GM12878 (cell line): Measurements from ENCODE around the gene SNX8. TPM values are rescaled to one million over a fixed set of nuclear protein-coding genes. Genes with fewer than 3 reads are reported as not detected.
A peak's percentile ranks its signal among the peaks of the same experiment; 100 is the strongest.

Experiments
- ATAC-seq: fragments of 200-7000 bp; cut with Tn5 transposase; 3 replicates; pipeline ENCODE4 v1.9.1; 2020; ENCODE audit warnings: mild to moderate bottlenecking, moderate library complexity
- BruUV-seq: library from RNA; stranded (reverse); fragments of 400-500 nt; replicated peaks from 2 replicates; lab custom pipeline; 2021; lab: Mats Ljungman, UMichigan
- CTCF ChIA-PET: fragments of 300-600 bp; sonication (Branson Sonifier 250); formaldehyde crosslinking; extraction: SDS; loops from one replicate; lab custom pipeline; 2021; ENCODE audit warnings: inconsistent platforms; lab: Yijun Ruan, JAX
- POLR2A ChIA-PET: fragments of 350-600 bp; formaldehyde crosslinking; extraction: SDS; loops from one replicate; lab custom pipeline; 2021; ENCODE audit warnings: inconsistent platforms; lab: Charles Lee
- RAD21 ChIA-PET: fragments of 300-600 bp; sonication (Branson Sonifier 250); formaldehyde crosslinking; loops from one replicate; lab custom pipeline; 2023; ENCODE audit warnings: antibody characterized with exemption; ENCODE audit not compliant: unreplicated experiment; lab: Charles Lee
- SMC1A ChIA-PET: fragments of 300-600 bp; sonication (Branson Sonifier 250); formaldehyde crosslinking; loops from one replicate; lab custom pipeline; 2023; ENCODE audit not compliant: unreplicated experiment, uncharacterized antibody; lab: Charles Lee
- DNase-seq: peaks from one replicate; pipeline ENCODE4 v3.0.0-alpha.2; 2011; ENCODE audit warnings: low read depth, low spot score
- FAIRE-seq: peaks from 3 replicates; lab custom pipeline; 2011; peaks lifted over from hg19 to GRCh38; lab: Jason Lieb, UNC
- H2AFZ ChIP-seq: 2 replicates; pipeline ENCODE4 v1.6.0; 2011; ENCODE audit warnings: low read depth, low read length, control low read depth; ENCODE audit not compliant: control insufficient read depth
- H3K27ac ChIP-seq: 2 replicates; pipeline ENCODE4 v1.5.1; 2011; ENCODE audit warnings: control low read depth; ENCODE audit not compliant: control insufficient read depth, insufficient read depth
- H3K27me3 ChIP-seq, 2 experiments: replicated peaks in 1 of 2; 2 replicates each; pipeline versions ENCODE4 v1.6.0 to v1.6.1; 2011; ENCODE audit warnings: low read length in 1 of 2; ENCODE audit not compliant: control insufficient read depth in 2 of 2, insufficient read depth in 2 of 2
- H3K36me3 ChIP-seq, 2 experiments: 2 replicates each; pipeline ENCODE4 v1.5.1; 2011; ENCODE audit warnings: low read length in 1 of 2; ENCODE audit not compliant: control insufficient read depth in 2 of 2, insufficient read depth in 2 of 2
- H3K4me1 ChIP-seq: 2 replicates; pipeline ENCODE4 v1.6.1; 2011; ENCODE audit warnings: mild to moderate bottlenecking, low read length, moderate library complexity, mixed read lengths; ENCODE audit not compliant: control insufficient read depth, insufficient read depth
- H3K4me2 ChIP-seq: 2 replicates; pipeline ENCODE4 v1.6.0; 2011; ENCODE audit warnings: control low read depth; ENCODE audit not compliant: control insufficient read depth, insufficient read depth
- H3K4me3 ChIP-seq: fragments of 200-600 bp; sonication (generic); 2 replicates; pipeline ENCODE4 v1.5.1; 2016
- H3K79me2 ChIP-seq: 2 replicates; pipeline ENCODE4 v1.6.0; 2011; ENCODE audit warnings: low read length; ENCODE audit not compliant: control insufficient read depth, insufficient read depth
- H3K9ac ChIP-seq: 2 replicates; pipeline ENCODE4 v1.8.0; 2011; ENCODE audit warnings: low read length, control low read depth, mixed read lengths; ENCODE audit not compliant: control insufficient read depth, insufficient read depth
- H3K9me3 ChIP-seq: replicated peaks from 3 replicates; pipeline ENCODE4 v1.5.1; 2011; ENCODE audit warnings: mild to moderate bottlenecking, low read length; ENCODE audit not compliant: control insufficient read depth, insufficient read depth
- H4K20me1 ChIP-seq: 2 replicates; pipeline ENCODE4 v1.6.0; 2011; ENCODE audit not compliant: control insufficient read depth, insufficient read depth
- ASH2L ChIP-seq: fragments of 300-600, 200-600 bp; sonication (generic); IDR thresholded peaks from 2 replicates; pipeline ENCODE4 v1.6.1; 2017; ENCODE audit warnings: low read depth, mild to moderate bottlenecking, borderline replicate concordance
- ATF7 ChIP-seq: fragments of 450-650 bp; IDR thresholded peaks from 2 replicates; pipeline ENCODE4 v1.6.1; 2016; ENCODE audit warnings: low read depth, mild to moderate bottlenecking
- CREB1 ChIP-seq: IDR thresholded peaks from 2 replicates; pipeline ENCODE4 v1.6.1; 2012; ENCODE audit warnings: low read depth, mild to moderate bottlenecking, inconsistent platforms
- E2F8 ChIP-seq: fragments of 450-650 bp; IDR thresholded peaks from 2 replicates; pipeline ENCODE4 v1.6.1; 2018; ENCODE audit warnings: mild to moderate bottlenecking, low read depth, moderate library complexity; ENCODE audit not compliant: partially characterized antibody
- IKZF2 ChIP-seq, 2 experiments: fragments of 450-650 bp; IDR thresholded peaks; 2 replicates each; pipeline ENCODE4 v1.6.1; 2017; ENCODE audit warnings: mild to moderate bottlenecking in 2 of 2, moderate library complexity in 2 of 2
- JUNB ChIP-seq: IDR thresholded peaks from 2 replicates; pipeline ENCODE4 v1.6.1; 2016; ENCODE audit warnings: antibody characterized with exemption, mild to moderate bottlenecking
- JUND ChIP-seq: IDR thresholded peaks from 2 replicates; pipeline ENCODE4 v1.6.1; 2012; ENCODE audit warnings: low read depth, mild to moderate bottlenecking, low read length, improper control_type of control experiment, moderate library complexity
- MXI1 ChIP-seq: fragments of 150-350 bp; IDR thresholded peaks from 2 replicates; pipeline ENCODE4 v1.6.1; 2011; ENCODE audit warnings: low read depth, mild to moderate bottlenecking, inconsistent platforms, low read length, improper control_type of control experiment
- RELA ChIP-seq: fragments of 450-650 bp; IDR thresholded peaks from 2 replicates; pipeline ENCODE4 v1.8.0; 2014; ENCODE audit warnings: borderline replicate concordance; ENCODE audit not compliant: partially characterized antibody
- SIX5 ChIP-seq: IDR thresholded peaks from 2 replicates; pipeline ENCODE4 v1.6.1; 2011; ENCODE audit warnings: mild to moderate bottlenecking, low read depth, low read length, moderate library complexity; ENCODE audit not compliant: severe bottlenecking
- TAF1 ChIP-seq: IDR thresholded peaks from 2 replicates; pipeline ENCODE4 v1.6.1; 2011; ENCODE audit warnings: mild to moderate bottlenecking, low read depth, low read length, borderline replicate concordance
- ZBTB33 ChIP-seq: fragments of 450-650 bp; IDR thresholded peaks from 2 replicates; pipeline ENCODE4 v1.6.1; 2017; ENCODE audit warnings: mild to moderate bottlenecking
- ZNF24 ChIP-seq: fragments of 450-650 bp; IDR thresholded peaks from 2 replicates; pipeline ENCODE4 v1.6.1; 2017; ENCODE audit warnings: antibody characterized with exemption, mild to moderate bottlenecking
- WGBS: methylation state at CpG from one replicate; pipeline ENCODE4 v1.1.6; 2016; ENCODE audit warnings: low lambda C conversion rate; ENCODE audit not compliant: insufficient replicate concordance, insufficient coverage; ENCODE audit errors: missing lambda C conversion rate; 5-methylcytosine and 5-hydroxymethylcytosine counted together
- in situ Hi-C: fragments of 300-500 bp; cut with MboI; formaldehyde crosslinking; loops from 9 replicates; pipeline ENCODE4 v1.14.3; 2018; ENCODE audit warnings: mixed read lengths
- intact Hi-C: fragments of 100-400 bp; cut with micrococcal nuclease; formaldehyde crosslinking; loops from one replicate; pipeline ENCODE4 v1.14.2; 2022; ENCODE audit not compliant: unreplicated experiment
- polyA plus RNA-seq, 11 experiments: library from polyadenylated mRNA; depleted of rRNA in 4 of 11; unstranded in 6 of 11; stranded (reverse) in 5 of 11; fragments of >200 nt; fragmentation: Nextera tagmentation in 4 of 11; fragmentation: Illumina TruSeq in 1 of 11; extraction: Ambion mirVana in 4 of 11; extraction: Trizol in 1 of 11; gene quantifications; 1 replicate in 1 of 11; 2 replicates in 10 of 11; pipeline versions ENCODE4 v1.2.1 to v1.2.3, GENCODE V29; 2011 to 2016; ENCODE audit warnings: inconsistent platforms in 2 of 11, missing spikeins in 2 of 11, low read depth in 1 of 11
- total RNA-seq, 4 experiments: library from RNA; depleted of rRNA in 3 of 4; stranded (reverse); fragments of >200 nt in 3 of 4; fragmentation: Illumina TruSeq in 1 of 4; extraction: Trizol in 1 of 4; gene quantifications; 2 replicates each; pipeline versions ENCODE4 v1.2.1 to v1.2.3, GENCODE V29; 2013 to 2021
- TF ChIP-seq, protein P1 (sequence below): IDR thresholded peaks from 2 replicates; pipeline ENCODE4 v1.6.1; 2011; ENCODE audit warnings: low read depth, low read length, improper control_type of control experiment, borderline replicate concordance
- TF ChIP-seq, protein P2 (sequence below): IDR thresholded peaks from 2 replicates; pipeline ENCODE4 v1.6.1; 2012; ENCODE audit warnings: low read length, inconsistent platforms

Gene SNX8
- total and polyA plus RNA-seq, 10 of the 15 experiments (the other 5 are each of a cell fraction or from before 2014, with no cell fraction given) = 6.4 to 210 (median 97.6) TPM

DNA sequence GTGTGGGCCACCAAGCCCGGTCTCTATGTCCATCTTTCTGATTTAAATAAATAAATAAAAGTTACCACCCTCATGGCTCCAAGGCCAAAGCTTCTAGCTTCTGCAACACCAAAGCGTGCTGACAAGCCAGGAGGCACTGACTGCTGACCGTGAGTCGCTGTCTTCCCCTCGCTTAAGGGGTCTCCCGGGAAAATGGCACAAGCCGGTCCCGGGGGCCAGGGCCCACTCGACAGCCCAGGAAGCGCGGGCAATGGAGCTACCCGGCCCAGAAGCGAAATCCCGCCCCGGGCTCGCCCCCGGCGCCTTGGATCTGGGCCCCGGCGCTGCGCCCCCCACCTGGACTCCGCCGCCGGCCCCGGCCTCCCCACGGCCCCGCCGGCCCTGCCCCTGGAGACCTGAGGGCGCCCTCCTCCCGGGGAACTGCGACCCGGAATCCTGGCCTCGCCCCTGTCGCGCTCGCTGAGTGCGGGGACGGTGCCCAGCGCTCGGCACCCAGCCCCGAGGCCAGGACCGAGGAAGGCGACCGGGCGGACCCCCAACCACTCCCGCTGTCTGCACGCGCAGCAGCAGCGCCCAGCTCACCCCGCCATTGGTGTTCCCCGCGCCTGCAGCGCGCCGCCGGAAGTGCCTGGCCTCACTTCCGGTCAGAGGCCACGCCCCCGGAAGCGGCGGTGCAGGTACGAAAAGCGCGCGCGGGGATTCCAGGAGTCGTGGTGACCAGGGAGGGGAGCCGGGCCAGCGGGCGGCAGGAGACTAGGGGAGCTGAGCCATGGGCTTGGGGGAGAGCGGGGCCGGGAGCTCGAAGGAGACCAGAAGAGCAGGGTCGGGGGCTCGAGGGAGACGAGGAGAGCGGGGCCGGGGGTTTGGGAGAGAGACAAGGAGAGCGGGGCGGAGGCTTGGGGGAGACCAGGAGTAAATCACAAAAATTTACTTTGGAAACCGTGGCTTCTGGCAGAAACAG is 72.4 kb downstream of the SNX8 start, which contains the start of the genes MRM2 and NUDT1:
Gene MRM2, minus strand, starts transcription at position 626 of the 961 bp plus-strand sequence. Its CDS starts 36 bp downstream, at position 590.
Gene NUDT1, plus strand, starts transcription at position 647 of the 961 bp plus-strand sequence. CDS start 2,349 bp downstream, outside the sequence.
- CTCF ChIA-PET = interaction anchor here (0.8 to 3.1 kb wide), 4 partner anchors 10 to 142 kb away, joined by 3 to 23 read pairs (median 4); no protein-coding TSS in a partner anchor
- POLR2A ChIA-PET = interaction anchor here (0.6 to 2.0 kb wide), 8 partner anchors 10 to 314 kb away, joined by 3 to 10 read pairs (median 4); partner anchors contain the start of gene MAD1L1
- H2AFZ ChIP-seq = peak within 1 kb of the TSS; percentile 81
- intact Hi-C loops = loop anchor here (5.0 kb wide), 1 partner anchor 70 kb away; the partner anchor contains the start of gene SNX8
- H3K9ac ChIP-seq = peak within 1 kb of the TSS; percentile 92
- RAD21 ChIA-PET = interaction anchor here (0.8 to 1.7 kb wide), 8 partner anchors 10 to 142 kb away, joined by 3 to 7 read pairs (median 3); partner anchors contain the start of gene MAD1L1
- H3K27ac ChIP-seq = peak within 1 kb of the TSS; percentile 84
- SMC1A ChIA-PET = interaction anchor here (0.7 to 2.4 kb wide), 8 partner anchors 17 to 143 kb away, joined by 3 to 9 read pairs (median 4); partner anchors contain the start of gene EIF3B
- peak within 1 kb of the TSS; percentile 83 for H3K4me3 ChIP-seq
- no peaks in the 10 kb centered on the region for H4K20me1 ChIP-seq
- peaks cover 7 to 18% of the 10 kb centered on the region in 2 experiments for H3K36me3 ChIP-seq
- under 1% methylated on average over 62 of the region's 81 CpGs for WGBS
- no peaks in the 10 kb centered on the region for H3K27me3 ChIP-seq
- peaks cover 53% of the 10 kb centered on the region for H3K4me1 ChIP-seq
- peaks cover 34% of the 10 kb centered on the region for H3K79me2 ChIP-seq
- FAIRE-seq (peak; percentile 54), ATAC-seq (peak; percentile 80), DNase-seq (no peak)
- in situ Hi-C loops = no loop called here
- H3K4me2 ChIP-seq = peak within 1 kb of the TSS; percentile 72
- H3K9me3 ChIP-seq = no peaks in the 10 kb centered on the region; the same call in 1 of the 3 replicates
- BruUV-seq = no TSS peak
- TF ChIP-seq IKZF2 (IDR thresholded peaks at IDR 0.05) = no peak; a peak in 1 of 4 replicates
- TF ChIP-seq, protein P1, sequence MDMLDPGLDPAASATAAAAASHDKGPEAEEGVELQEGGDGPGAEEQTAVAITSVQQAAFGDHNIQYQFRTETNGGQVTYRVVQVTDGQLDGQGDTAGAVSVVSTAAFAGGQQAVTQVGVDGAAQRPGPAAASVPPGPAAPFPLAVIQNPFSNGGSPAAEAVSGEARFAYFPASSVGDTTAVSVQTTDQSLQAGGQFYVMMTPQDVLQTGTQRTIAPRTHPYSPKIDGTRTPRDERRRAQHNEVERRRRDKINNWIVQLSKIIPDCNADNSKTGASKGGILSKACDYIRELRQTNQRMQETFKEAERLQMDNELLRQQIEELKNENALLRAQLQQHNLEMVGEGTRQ = no peak
- TF ChIP-seq E2F8 = peak; percentile 86
- peak; percentile 72 for TF ChIP-seq RELA
- TF ChIP-seq MXI1 = peak; percentile 92
- no peak for TF ChIP-seq ZNF24
- TF ChIP-seq TAF1 = peak; percentile 96
- TF ChIP-seq, protein P2, sequence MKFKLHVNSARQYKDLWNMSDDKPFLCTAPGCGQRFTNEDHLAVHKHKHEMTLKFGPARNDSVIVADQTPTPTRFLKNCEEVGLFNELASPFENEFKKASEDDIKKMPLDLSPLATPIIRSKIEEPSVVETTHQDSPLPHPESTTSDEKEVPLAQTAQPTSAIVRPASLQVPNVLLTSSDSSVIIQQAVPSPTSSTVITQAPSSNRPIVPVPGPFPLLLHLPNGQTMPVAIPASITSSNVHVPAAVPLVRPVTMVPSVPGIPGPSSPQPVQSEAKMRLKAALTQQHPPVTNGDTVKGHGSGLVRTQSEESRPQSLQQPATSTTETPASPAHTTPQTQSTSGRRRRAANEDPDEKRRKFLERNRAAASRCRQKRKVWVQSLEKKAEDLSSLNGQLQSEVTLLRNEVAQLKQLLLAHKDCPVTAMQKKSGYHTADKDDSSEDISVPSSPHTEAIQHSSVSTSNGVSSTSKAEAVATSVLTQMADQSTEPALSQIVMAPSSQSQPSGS = no peak
- no peak for TF ChIP-seq SIX5
- TF ChIP-seq JUNB = no peak
- peak; percentile 68; the same call in 1 of the 2 replicates for TF ChIP-seq CREB1
- TF ChIP-seq ASH2L = no peak
- no peak for TF ChIP-seq JUND
- no peak for TF ChIP-seq ZBTB33
- peak; percentile 11; the same call in 1 of the 2 replicates for TF ChIP-seq ATF7
